Mononuclear cell (primary cell): ENCODE results near the gene FAM237A. TPM values are rescaled to one million over a fixed set of nuclear protein-coding genes. Genes with fewer than 3 reads are reported as not detected.

Source experiments
- H3K27me3 ChIP-seq: 2 replicates; pipeline ENCODE4 v1.6.0; 2011; ENCODE audit warnings: low read length, control low read depth; ENCODE audit not compliant: insufficient read depth
- H3K4me1 ChIP-seq: 2 replicates; pipeline ENCODE4 v1.5.1; 2011; ENCODE audit warnings: mild to moderate bottlenecking, low read length, control low read depth; ENCODE audit not compliant: insufficient read depth
- H3K4me3 ChIP-seq: 2 replicates; pipeline ENCODE4 v1.5.1; 2011; ENCODE audit warnings: mild to moderate bottlenecking, low read length, moderate library complexity
- H3K9me3 ChIP-seq: 2 replicates; pipeline ENCODE4 v1.5.1; 2011; ENCODE audit warnings: low read depth, mild to moderate bottlenecking, control low read depth, low read length
- total RNA-seq: library from RNA; depleted of rRNA; stranded (reverse); fragments of >200 nt; gene quantifications from one replicate; pipeline ENCODE4 v1.2.3, GENCODE V29; 2012

Gene FAM237A
- total RNA-seq, 1 donor, result not detected

DNA sequence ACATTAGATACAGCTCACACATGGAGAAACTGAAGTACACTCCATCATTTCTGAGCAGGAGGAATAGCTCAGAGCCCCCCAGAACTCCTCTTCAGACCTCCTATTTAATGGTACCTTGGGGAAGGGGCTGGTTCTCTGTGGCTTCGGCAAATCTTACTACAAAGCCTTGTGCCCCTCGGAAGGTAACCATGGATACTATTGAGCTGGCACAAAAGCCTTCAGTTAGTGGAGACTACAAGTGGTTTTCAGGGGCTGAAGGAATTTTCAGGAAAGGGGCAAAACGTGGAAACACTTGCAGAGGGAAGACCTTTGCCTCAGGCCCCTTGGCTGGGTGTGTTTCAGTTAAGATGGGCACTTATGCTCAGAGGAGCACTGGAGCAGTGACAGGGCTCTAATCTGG lies 1.1 kb upstream of the FAM237A start:
- Histone ChIP-seq H3K27me3 (peaks cover 41% of the 10 kb centered on the region), H3K4me1 (no peaks in the 10 kb centered on the region), H3K9me3 (no peaks in the 10 kb centered on the region), H3K4me3 (no peak overlapping the region)

DNA sequence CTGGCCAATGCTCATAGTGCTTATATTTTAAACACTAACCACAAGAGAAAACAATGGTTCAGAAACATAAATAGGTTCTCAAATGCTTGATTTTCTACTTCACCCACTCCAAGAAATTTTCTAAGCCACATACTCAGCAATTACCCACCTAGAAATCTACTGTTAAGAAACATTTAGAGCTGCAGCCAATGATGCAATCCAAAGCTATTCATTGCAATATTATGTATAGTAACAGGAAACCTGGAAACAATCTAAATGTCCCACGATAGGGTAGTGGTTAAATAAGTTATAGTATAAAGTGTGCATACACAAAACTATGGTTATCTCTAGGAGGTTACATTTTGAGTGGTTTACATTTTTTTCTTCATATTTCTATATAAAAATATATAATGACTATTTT lies 5.7 kb downstream of the FAM237A start:
- H3K4me3 ChIP-seq, result no peak overlapping the region
- H3K27me3 ChIP-seq, result peaks cover 12% of the 10 kb centered on the region

DNA sequence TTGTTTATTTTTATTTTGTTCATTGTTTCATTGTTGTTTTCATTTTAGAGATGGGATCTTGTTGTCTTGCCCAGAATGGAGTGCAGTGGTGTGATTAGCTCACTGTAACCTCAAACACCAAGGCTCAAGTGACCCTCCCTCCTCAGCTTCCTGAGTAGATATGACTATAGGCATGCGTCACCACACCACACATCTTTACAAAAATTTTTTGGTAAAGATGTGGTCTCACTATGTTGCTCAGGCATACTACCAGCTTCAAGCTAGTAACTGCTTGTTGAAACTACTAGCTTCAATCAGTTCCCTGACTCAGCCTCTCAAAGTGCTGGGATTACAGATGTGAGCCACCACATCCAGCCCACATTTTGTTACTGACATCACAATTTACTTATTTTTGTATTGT lies 14.8 kb downstream of the FAM237A start:
- Histone ChIP-seq H3K4me3 (no peak overlapping the region), H3K9me3 (peaks cover 7% of the 10 kb centered on the region), H3K4me1 (no peaks in the 10 kb centered on the region), H3K27me3 (no peaks in the 10 kb centered on the region)

More for the DNA sequence above, 5.7 kb downstream of the FAM237A start:
- Histone ChIP-seq H3K4me1 (no peaks in the 10 kb centered on the region), H3K9me3 (no peaks in the 10 kb centered on the region)

DNA sequence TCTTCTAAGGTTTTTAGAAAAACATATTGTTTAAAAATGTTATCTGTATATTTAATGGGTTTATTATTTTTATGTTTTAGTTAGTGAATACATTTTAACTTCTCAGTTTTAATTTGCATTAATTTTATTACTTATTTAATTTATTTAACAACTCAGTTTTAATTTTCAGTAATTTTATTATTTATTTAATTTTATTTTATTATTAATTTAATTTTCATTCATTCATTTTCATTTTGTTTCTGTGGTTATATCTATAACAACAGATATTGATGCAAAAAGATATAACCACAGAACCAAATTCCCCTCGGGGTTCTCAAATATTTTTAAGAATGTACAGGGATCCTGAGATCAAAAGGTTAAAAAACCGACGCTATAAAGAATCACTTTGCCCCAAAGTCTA lies 23.0 kb downstream of the FAM237A start:
- H3K4me3 ChIP-seq, result no peak overlapping the region
- no peaks in the 10 kb centered on the region for H3K27me3 ChIP-seq
- H3K4me1 ChIP-seq, result no peaks in the 10 kb centered on the region
- no peaks in the 10 kb centered on the region for H3K9me3 ChIP-seq

DNA sequence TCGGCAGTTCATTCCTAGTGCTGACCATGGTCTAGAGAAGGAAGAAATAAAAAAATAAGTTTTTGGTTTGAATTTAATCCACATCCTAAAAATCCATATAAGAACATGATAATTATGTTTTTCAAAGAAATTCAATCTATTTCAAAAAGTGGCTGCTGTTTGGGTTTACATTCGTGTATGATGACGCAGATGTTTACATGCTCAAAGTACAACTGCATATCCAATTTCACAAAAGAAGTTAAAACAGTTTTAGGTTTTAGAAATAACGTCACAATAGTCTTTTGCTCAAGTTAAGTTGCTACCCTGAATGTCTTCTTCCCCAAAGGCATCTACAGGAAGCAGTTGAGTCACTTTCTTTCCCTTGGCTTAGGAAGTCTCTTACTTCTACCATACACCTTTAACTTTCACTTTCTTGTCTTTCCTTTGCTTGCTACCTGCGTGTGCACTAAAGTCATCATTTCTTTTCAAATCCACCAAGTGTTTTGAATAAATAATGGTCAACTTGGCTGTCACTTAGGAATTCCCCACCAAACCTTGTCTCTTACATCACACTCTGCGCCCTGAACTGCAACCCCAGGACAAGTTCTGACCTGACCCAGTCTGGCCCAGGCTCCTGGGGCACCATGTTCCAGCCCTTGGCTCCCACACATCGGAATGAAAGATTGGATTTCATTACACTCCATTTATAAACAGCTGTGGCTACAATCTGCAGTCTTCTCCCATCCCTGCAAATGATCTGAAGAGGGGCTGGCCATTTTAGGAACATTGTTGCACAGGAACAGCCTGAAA lies 28.4 kb downstream of the FAM237A start:
- Histone ChIP-seq H3K9me3 (no peaks in the 10 kb centered on the region), H3K4me1 (no peaks in the 10 kb centered on the region), H3K4me3 (no peak overlapping the region), H3K27me3 (peaks cover 3% of the 10 kb centered on the region)

DNA sequence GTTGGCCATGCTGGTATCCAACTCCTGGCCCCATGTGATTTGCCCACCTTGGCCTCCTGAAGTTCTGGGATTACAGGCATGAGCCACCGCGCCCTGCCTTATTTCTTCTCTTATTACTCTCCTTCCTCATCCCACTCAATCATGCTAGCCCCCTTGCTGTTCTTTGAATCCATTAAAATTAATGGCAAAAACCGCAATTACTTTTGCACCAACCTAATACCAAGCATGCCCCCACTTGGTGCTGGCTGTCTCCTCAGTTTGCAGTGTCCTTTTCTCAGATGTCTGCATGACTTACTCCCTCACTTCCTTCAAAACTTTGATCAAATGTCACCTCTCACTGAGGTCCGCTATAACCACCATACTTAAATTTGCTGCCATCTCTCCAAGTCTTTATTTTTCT lies 41.3 kb downstream of the FAM237A start:
- no peaks in the 10 kb centered on the region for H3K9me3 ChIP-seq
- H3K4me3 ChIP-seq, result no peak overlapping the region
- no peaks in the 10 kb centered on the region for H3K27me3 ChIP-seq
- H3K4me1 ChIP-seq, result no peaks in the 10 kb centered on the region

DNA sequence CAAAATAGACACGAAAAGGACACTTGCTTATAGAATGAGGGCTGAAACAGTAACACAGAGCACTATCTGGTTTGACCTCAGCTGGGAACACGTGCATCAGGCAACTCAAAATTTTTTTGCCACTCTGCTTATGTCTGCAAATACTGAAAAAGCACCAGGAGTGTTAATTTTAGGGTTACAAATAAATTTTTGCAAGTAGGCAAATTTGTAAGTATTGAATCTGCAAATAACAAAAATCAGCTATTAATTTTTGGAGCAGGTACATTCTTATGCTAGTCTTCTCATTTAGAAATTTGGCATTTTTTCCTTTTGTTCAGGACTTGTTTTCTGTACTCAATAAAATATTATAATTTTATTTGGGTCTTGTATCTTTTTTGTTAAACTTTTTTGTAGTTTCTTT lies 46.2 kb downstream of the FAM237A start:
- no peaks in the 10 kb centered on the region for H3K27me3 ChIP-seq
- H3K4me1 ChIP-seq, result no peaks in the 10 kb centered on the region
- H3K9me3 ChIP-seq, result no peaks in the 10 kb centered on the region
- no peak overlapping the region for H3K4me3 ChIP-seq

DNA sequence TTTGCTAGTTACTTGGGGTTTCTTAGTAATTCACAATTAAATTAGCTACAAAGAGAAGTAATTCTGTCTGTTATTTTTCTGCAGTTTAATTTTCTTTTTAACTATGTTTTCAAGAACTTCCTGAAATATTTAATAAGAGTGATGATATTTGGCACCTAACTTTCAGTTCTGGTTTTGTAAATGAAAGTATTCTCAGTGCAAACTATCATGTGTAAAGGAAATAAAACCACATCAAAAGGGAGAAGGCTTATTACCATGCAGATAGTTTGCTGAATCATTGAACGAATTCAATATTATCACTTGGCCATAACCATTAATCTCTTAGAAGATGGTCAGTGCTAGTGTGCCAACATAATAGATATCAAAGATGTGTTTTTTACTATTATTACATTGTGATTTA lies 46.7 kb downstream of the FAM237A start:
- H3K9me3 ChIP-seq, result no peaks in the 10 kb centered on the region
- H3K4me3 ChIP-seq, result no peak overlapping the region
- H3K4me1 ChIP-seq, result no peaks in the 10 kb centered on the region
- H3K27me3 ChIP-seq, result no peaks in the 10 kb centered on the region

DNA sequence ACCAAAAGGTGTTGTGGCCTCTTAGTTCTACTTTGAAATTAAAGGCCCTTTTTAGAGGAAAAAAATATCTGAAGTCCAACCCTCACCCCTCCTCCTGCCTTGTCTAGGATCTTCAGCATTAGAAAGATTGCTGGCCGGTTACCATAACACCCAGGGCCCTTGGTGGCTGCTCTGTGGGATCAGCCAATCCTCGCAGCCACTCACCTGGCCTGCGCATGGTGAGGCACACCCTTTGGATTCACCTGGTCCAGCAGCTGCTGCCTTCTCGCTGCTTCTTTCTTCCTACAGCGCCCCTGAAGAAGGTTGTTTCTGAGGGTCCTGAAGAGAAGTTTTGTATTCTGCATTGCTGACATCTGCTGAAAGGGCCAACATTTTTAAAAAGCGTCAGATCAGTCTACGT lies 50.7 kb downstream of the FAM237A start:
- H3K27me3 ChIP-seq, result no peaks in the 10 kb centered on the region

DNA sequence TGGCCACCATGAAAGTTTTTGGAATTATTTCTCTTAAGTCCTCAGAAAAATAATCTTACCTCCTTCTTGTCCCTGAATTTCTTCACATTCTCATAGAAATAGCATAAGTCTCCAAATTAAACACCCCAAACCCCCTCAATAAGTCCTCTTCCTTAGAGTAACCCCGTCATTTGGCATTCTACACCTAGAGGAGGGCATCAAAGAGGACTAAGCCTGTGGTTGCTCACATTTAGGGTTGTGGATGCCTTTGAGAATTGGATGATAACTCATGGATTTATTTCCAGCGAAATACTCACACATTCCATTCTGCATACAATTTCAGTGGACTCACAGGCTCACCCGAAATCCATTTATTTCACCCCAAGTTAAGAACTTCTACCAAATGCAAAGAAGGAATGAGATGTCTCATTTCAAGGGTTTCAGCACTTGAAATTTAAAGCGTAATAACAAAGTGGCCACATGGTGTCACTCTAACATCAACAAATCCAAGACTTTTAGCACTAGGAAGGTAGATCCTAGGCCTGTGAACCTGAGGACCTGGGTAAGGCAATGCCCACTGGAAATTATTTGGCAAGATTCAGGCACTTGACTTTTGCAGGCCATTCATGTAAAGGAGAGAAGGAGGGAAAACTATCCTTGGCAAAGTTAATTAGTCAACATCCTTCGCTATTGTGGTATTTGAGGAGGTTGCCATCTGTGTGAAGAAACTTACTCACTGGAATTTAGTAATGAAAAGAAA lies 51.3 kb downstream of the FAM237A start:
- Histone ChIP-seq H3K27me3 (no peaks in the 10 kb centered on the region), H3K4me1 (no peaks in the 10 kb centered on the region), H3K9me3 (no peaks in the 10 kb centered on the region), H3K4me3 (no peak overlapping the region)

More for the DNA sequence above, 50.7 kb downstream of the FAM237A start:
- no peaks in the 10 kb centered on the region for H3K9me3 ChIP-seq
- H3K4me3 ChIP-seq, result no peak overlapping the region
- H3K4me1 ChIP-seq, result no peaks in the 10 kb centered on the region

DNA sequence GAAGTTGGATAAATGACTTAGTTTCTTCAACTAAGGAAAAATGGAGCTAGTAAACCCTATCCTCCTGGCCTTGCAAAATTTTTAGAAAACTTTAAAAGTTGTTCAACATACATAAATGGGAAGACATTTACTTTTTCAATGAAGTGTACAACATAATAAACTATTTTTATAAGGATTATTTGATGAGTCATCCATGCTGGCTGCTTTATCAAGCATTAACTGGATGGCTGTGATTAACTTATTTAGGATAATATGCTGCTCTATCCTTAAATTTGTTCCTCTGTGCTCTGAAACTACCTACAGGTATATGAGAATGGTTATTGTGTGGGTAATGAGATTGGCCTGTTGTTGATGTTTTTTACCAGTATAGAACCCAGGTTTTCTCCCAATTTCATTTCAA lies 54.6 kb downstream of the FAM237A start:
- Histone ChIP-seq H3K4me1 (peaks cover 5% of the 10 kb centered on the region), H3K9me3 (no peaks in the 10 kb centered on the region), H3K4me3 (no peak overlapping the region), H3K27me3 (peaks cover 4% of the 10 kb centered on the region)

DNA sequence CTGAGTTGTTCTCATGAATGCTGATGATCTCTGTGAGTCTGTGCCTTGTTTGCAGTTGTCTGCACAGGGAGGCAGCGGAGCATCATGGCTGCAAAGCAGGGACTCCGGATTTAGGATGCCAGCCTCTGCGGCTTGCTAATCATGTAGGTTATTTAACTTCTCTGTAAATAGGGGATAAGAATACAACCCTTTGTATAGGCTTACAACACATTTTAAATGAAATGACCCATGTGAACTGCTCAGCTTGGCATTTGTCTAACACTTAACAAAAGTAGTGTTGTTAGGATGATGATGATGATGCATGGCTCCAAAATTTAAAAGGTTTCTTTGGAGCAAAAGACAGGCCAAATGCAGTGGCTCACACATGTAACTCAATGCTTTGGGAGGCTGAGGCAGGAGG lies 56.5 kb downstream of the FAM237A start:
- H3K4me1 ChIP-seq, result peaks cover 5% of the 10 kb centered on the region
- H3K4me3 ChIP-seq, result no peak overlapping the region
- no peaks in the 10 kb centered on the region for H3K9me3 ChIP-seq
- H3K27me3 ChIP-seq, result peaks cover 7% of the 10 kb centered on the region

Other genes with a start within 250 kb of the FAM237A start
- 0.94 TPM for gene ADAM23, start 199.0 kb upstream of the FAM237A start, total RNA-seq
- 0.31 TPM for gene DYTN, start 75.9 kb downstream of the FAM237A start, total RNA-seq
- gene MDH1B, start 122.8 kb downstream of the FAM237A start, total RNA-seq, result not detected
- 38.7 TPM for gene FASTKD2, start 123.1 kb downstream of the FAM237A start, total RNA-seq